Measurements from ENCODE around the gene FOXP1. TPM values are rescaled to one million over a fixed set of nuclear protein-coding genes. Genes with fewer than 3 reads are reported as not detected.

Gene FOXP1
- total and polyA plus RNA-seq, 4 donors: 4.9 to 35.4 (median 32.0) TPM

- no peak for DNase-seq (ENCODE audit: low spot score)
- Histone ChIP-seq H3K27me3 (ENCODE audit: control insufficient read depth in 4 of 4, insufficient read depth in 4 of 4, low read length in 3 of 4) (no peaks in the 10 kb centered on the region), H3K9me3 (ENCODE audit: control insufficient read depth in 4 of 4, low read length in 3 of 4) (no peaks in the 10 kb centered on the region), H3K27ac (ENCODE audit: low read depth in 1 of 2, low read length in 2 of 2) (no peak overlapping the region), H3K36me3 (ENCODE audit: control insufficient read depth in 4 of 4, insufficient read depth in 3 of 4, low read depth in 1 of 4, low read length in 3 of 4) (peaks cover 0 to 16% (median 11%) of the 10 kb centered on the region in 4 donors), H3K4me3 (ENCODE audit: low read depth in 1 of 3, low read length in 3 of 3) (no peak overlapping the region), H3K4me1 (ENCODE audit: control insufficient read depth in 4 of 4, insufficient read depth in 4 of 4, low read length in 3 of 4) (peaks cover 0 to 6% (median under 1%) of the 10 kb centered on the region in 4 donors), H3K9ac (ENCODE audit: low read depth in 1 of 2, low read length in 2 of 2) (no peak overlapping the region)
- WGBS: 95% methylated on average over 5 of the region's 5 CpGs
- TF ChIP-seq YY1 (IDR thresholded peaks at IDR 0.05): no peak
- TF ChIP-seq, protein P1, sequence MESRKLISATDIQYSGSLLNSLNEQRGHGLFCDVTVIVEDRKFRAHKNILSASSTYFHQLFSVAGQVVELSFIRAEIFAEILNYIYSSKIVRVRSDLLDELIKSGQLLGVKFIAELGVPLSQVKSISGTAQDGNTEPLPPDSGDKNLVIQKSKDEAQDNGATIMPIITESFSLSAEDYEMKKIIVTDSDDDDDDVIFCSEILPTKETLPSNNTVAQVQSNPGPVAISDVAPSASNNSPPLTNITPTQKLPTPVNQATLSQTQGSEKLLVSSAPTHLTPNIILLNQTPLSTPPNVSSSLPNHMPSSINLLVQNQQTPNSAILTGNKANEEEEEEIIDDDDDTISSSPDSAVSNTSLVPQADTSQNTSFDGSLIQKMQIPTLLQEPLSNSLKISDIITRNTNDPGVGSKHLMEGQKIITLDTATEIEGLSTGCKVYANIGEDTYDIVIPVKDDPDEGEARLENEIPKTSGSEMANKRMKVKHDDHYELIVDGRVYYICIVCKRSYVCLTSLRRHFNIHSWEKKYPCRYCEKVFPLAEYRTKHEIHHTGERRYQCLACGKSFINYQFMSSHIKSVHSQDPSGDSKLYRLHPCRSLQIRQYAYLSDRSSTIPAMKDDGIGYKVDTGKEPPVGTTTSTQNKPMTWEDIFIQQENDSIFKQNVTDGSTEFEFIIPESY (IDR thresholded peaks at IDR 0.05): no peak
- no peak for TF ChIP-seq SP1 (IDR thresholded peaks at IDR 0.05)
- no peak for TF ChIP-seq GABPA (IDR thresholded peaks at IDR 0.05 in 1 of 2, conservative IDR thresholded peaks at IDR 0.05 in 1 of 2)
- no peak for TF ChIP-seq RAD21 (IDR thresholded peaks at IDR 0.05)
- TF ChIP-seq, protein P2, sequence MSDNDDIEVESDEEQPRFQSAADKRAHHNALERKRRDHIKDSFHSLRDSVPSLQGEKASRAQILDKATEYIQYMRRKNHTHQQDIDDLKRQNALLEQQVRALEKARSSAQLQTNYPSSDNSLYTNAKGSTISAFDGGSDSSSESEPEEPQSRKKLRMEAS (IDR thresholded peaks at IDR 0.05): no peak
- TF ChIP-seq TAF1 (conservative IDR thresholded peaks at IDR 0.05): no peak
- TF ChIP-seq RXRA (IDR thresholded peaks at IDR 0.05): no peak
- no peak for TF ChIP-seq JUND (IDR thresholded peaks at IDR 0.05)
- TF ChIP-seq HNF4G (IDR thresholded peaks at IDR 0.05): no peak
- TF ChIP-seq, protein P3, sequence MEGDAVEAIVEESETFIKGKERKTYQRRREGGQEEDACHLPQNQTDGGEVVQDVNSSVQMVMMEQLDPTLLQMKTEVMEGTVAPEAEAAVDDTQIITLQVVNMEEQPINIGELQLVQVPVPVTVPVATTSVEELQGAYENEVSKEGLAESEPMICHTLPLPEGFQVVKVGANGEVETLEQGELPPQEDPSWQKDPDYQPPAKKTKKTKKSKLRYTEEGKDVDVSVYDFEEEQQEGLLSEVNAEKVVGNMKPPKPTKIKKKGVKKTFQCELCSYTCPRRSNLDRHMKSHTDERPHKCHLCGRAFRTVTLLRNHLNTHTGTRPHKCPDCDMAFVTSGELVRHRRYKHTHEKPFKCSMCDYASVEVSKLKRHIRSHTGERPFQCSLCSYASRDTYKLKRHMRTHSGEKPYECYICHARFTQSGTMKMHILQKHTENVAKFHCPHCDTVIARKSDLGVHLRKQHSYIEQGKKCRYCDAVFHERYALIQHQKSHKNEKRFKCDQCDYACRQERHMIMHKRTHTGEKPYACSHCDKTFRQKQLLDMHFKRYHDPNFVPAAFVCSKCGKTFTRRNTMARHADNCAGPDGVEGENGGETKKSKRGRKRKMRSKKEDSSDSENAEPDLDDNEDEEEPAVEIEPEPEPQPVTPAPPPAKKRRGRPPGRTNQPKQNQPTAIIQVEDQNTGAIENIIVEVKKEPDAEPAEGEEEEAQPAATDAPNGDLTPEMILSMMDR (IDR thresholded peaks at IDR 0.05; ENCODE audit: low read depth, low read length, missing input control): no peak
- TF ChIP-seq, protein P4, sequence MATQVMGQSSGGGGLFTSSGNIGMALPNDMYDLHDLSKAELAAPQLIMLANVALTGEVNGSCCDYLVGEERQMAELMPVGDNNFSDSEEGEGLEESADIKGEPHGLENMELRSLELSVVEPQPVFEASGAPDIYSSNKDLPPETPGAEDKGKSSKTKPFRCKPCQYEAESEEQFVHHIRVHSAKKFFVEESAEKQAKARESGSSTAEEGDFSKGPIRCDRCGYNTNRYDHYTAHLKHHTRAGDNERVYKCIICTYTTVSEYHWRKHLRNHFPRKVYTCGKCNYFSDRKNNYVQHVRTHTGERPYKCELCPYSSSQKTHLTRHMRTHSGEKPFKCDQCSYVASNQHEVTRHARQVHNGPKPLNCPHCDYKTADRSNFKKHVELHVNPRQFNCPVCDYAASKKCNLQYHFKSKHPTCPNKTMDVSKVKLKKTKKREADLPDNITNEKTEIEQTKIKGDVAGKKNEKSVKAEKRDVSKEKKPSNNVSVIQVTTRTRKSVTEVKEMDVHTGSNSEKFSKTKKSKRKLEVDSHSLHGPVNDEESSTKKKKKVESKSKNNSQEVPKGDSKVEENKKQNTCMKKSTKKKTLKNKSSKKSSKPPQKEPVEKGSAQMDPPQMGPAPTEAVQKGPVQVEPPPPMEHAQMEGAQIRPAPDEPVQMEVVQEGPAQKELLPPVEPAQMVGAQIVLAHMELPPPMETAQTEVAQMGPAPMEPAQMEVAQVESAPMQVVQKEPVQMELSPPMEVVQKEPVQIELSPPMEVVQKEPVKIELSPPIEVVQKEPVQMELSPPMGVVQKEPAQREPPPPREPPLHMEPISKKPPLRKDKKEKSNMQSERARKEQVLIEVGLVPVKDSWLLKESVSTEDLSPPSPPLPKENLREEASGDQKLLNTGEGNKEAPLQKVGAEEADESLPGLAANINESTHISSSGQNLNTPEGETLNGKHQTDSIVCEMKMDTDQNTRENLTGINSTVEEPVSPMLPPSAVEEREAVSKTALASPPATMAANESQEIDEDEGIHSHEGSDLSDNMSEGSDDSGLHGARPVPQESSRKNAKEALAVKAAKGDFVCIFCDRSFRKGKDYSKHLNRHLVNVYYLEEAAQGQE (IDR thresholded peaks at IDR 0.05): no peak
- TF ChIP-seq FOXA1 (IDR thresholded peaks at IDR 0.05): no peak
These were observed 582.2 kb downstream of the FOXP1 start for GRCh38 chr3:71001303-71001830.

- Histone ChIP-seq H3K9ac (ENCODE audit: low read depth in 1 of 2, low read length in 2 of 2) (no peak overlapping the region), H3K4me3 (ENCODE audit: low read depth in 1 of 3, low read length in 3 of 3) (no peak overlapping the region), H3K27ac (ENCODE audit: low read depth in 1 of 2, low read length in 2 of 2) (no peak overlapping the region), H3K9me3 (ENCODE audit: control insufficient read depth in 4 of 4, low read length in 3 of 4) (no peaks in the 10 kb centered on the region), H3K36me3 (ENCODE audit: control insufficient read depth in 4 of 4, insufficient read depth in 3 of 4, low read depth in 1 of 4, low read length in 3 of 4) (peaks cover 0 to 16% (median 11%) of the 10 kb centered on the region in 4 donors), H3K4me1 (ENCODE audit: control insufficient read depth in 4 of 4, insufficient read depth in 4 of 4, low read length in 3 of 4) (no peaks in the 10 kb centered on the region), H3K27me3 (ENCODE audit: control insufficient read depth in 4 of 4, insufficient read depth in 4 of 4, low read length in 3 of 4) (no peaks in the 10 kb centered on the region)
- 97% methylated on average over 6 of the region's 6 CpGs for WGBS
- no peak for TF ChIP-seq TAF1 (conservative IDR thresholded peaks at IDR 0.05)
- no peak for TF ChIP-seq EGR1 (IDR thresholded peaks at IDR 0.05; ENCODE audit: low read depth in 2 of 2)
- no peak for TF ChIP-seq FOXA1 (IDR thresholded peaks at IDR 0.05)
- TF ChIP-seq, protein P3 (IDR thresholded peaks at IDR 0.05; ENCODE audit: low read depth, low read length, missing input control): no peak
- no peak for TF ChIP-seq SP1 (IDR thresholded peaks at IDR 0.05)
- TF ChIP-seq, protein P5, sequence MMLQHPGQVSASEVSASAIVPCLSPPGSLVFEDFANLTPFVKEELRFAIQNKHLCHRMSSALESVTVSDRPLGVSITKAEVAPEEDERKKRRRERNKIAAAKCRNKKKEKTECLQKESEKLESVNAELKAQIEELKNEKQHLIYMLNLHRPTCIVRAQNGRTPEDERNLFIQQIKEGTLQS (IDR thresholded peaks at IDR 0.05): no peak
- TF ChIP-seq GABPA (IDR thresholded peaks at IDR 0.05 in 1 of 2, conservative IDR thresholded peaks at IDR 0.05 in 1 of 2): no peak
- DNase-seq (ENCODE audit: low spot score): no peak
These were observed 583.0 kb downstream of the FOXP1 start for GRCh38 chr3:71000483-71000882.
